ENCODE measurements around the gene PAK4.

PAK4 gene

GRCh38 chr19:39144290-39145071, 18.9 kb downstream of the PAK4 start:
- in situ Hi-C loops (cut with MboI; ENCODE audit: low sequenced_read_pairs) = no loop called here

DNA sequence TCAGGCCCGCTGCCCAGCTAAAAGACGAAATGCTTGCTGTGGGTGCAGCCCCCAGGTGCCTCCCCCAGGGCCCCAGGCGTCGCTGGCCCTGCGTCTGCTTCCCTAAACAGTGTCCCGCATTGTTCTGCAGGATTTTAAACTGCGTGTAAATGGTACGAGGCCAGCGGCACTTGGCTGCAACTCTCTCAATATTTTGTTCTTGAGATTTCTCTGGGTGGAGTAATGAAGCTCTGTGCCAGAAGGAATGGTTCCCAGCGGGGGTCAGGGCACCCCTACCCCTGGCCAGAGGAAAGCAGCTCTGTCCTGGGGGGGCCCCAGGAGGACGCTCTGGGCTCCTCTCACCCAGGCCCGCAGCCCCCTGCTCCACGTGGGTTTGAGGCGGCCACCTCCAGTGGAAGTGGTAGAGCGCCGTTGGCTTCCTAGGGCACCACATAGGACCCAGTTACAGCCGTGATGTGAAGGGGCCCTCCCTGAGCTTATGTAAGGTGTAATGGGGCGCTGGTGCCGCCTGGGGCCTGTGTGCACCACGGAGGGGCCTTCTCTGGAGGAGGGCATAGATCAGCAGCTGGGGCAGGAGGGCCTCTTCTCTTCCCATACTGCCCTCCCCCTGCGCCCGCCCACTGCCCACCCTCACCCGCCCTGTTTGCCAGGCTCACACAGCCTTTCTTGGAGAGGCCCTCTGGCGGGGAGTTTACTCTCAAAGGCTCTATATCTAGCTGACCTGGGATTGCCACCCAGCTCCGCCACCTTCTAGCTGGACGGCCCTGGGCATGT, 19.8 kb downstream of the PAK4 start:
- in situ Hi-C loops (cut with MboI; ENCODE audit: low sequenced_read_pairs) = no loop called here

DNA sequence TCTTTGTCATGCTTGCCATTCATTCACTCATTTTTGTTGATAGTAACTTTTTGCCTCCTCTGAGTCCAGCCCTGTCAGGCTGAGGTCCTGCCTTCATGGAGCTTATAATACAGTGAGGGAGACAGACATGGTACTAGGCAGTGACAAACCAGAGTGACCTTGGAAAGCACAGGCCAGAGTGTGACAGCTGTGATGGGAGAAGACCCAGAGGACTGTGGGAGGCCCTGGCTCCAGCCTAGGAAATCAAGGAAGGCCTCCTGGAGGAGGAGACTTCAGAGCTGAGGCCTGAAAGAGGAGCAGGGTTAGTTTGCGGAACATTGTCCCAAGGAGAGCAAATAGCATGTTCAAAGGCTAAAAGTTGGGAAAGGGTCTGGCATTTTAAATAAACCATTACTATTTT, 20.5 kb downstream of the PAK4 start:
- in situ Hi-C loops (cut with MboI; ENCODE audit: low sequenced_read_pairs) = no loop called here

GRCh38 chr19:39146686-39147450, 21.3 kb downstream of the PAK4 start:
- in situ Hi-C loops (cut with MboI; ENCODE audit: low sequenced_read_pairs) = no loop called here

DNA sequence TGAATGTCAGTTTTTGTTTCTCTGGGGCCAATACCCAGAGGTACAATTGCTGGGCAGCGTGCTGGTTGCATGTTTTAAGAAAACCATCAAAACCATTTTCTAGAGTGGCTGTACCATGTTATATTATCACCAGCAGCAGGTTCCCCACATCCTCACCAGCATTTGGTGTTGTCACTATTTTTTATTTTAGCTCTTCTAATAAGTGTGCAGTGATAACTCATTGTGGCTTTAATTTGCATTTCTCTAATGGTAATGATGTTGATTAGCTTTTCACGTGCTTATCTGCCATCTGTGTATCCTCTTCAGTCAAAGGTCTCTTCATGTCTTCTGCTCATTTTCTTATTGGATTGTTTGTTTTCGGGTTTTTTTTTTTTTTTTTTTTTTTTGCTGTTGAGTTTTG, 21.9 kb downstream of the PAK4 start:
- in situ Hi-C loops (cut with MboI; ENCODE audit: low sequenced_read_pairs) = no loop called here

DNA sequence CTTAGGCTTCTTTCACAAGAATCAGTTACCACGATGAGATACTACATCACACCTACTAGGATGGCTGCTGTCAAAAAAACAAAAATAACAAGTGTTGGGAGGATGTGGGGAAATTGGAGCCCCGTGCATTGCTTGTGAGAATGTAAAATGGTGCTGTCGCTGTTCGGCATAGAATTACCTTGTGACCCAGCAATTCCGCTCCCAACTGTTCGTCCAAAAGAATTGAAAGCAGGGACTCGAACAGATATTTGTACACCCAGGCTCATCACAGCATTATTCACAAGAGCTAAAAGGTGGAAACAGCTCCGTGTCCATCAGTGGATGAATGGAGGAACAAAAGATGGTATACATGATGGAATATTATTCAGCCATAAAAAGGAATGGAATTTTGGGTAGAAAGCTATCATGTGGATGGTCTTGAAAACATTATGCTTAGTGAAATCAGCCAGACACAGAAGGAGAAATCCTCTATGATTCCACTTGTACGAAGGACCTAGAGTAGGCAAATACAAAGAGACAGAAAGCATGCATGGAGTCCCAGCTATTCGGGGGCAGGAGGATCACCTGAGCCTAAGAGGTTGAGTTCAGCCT, 23.4 kb downstream of the PAK4 start:
- in situ Hi-C loops (cut with MboI; ENCODE audit: low sequenced_read_pairs) = no loop called here

DNA sequence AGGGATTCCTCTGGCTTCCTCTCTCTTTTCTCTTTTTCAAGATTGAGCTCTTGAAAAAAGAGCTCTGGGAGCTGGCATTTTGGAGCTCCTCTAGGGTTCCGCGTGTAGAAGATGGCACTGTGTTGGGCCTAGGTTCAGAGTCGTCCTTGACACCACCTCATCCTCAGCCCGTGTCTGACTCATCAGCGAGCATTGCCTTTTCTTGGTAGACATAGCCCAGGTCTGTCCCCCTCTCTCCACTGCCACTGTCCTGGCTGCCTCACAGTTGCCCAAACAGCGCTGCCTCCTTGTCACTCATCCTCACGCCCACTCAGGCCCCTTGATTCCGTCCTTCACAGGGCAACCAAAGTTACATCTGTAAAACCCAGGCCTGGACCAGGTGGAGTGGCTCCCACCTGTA, 24.6 kb downstream of the PAK4 start:
- in situ Hi-C loops (cut with MboI; ENCODE audit: low sequenced_read_pairs) = no loop called here

DNA sequence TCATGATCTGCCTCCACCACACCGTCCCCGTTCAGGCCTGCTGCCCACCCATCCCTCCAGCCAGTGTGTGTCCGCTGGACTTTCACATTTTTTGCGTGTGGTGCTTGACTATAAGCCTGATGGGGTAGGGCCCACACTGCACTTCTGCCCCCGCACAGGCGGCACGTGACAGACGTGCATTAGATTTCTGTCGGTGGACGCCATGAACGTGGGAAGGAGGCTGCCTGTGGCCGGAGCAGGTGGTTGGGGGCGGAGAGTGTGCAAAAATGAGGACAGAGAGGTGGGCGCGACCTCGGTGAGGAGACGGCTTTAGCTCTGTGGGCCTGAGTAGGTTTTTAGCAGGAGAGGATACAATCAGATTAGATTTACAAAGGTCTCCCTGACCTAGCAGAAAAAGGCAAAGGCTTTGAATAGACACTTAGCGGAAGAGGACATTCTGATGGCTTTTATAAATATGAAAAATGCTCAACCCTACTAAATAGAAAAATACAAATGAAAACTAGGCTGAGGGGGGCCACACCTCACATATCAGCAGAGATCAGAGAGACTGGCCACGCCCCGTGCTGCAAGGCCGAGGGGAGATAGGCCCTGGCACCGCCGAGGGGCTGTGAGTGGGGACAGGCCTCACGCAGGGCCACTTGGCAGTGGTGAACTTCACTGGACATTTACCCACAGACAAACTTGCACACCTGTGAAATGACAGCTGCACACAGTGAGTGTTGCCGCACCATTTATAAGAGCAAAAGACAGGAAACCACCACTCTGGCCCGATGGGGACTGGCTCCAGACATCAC, 25.4 kb downstream of the PAK4 start:
- in situ Hi-C loops (cut with MboI; ENCODE audit: low sequenced_read_pairs) = no loop called here

DNA sequence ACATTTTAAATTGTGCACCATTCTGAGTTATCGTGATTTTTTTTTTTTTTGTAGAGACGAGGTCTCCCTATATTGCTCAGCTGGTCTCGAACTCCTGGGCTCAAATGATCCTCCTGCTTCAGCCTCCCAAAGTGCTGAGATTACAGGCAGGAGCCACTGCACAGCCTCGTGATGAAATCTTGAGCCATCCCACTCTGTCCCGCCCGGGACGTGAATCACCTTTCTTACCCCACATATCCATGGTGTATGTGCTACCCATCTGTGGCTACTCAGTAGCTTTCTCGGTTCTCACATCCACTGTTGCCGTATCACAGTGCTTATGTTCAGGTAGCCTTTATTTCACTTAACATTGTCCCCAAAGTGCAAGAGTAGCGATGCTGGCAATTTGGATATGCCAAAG, 26.5 kb downstream of the PAK4 start:
- in situ Hi-C loops (cut with MboI; ENCODE audit: low sequenced_read_pairs) = no loop called here

DNA sequence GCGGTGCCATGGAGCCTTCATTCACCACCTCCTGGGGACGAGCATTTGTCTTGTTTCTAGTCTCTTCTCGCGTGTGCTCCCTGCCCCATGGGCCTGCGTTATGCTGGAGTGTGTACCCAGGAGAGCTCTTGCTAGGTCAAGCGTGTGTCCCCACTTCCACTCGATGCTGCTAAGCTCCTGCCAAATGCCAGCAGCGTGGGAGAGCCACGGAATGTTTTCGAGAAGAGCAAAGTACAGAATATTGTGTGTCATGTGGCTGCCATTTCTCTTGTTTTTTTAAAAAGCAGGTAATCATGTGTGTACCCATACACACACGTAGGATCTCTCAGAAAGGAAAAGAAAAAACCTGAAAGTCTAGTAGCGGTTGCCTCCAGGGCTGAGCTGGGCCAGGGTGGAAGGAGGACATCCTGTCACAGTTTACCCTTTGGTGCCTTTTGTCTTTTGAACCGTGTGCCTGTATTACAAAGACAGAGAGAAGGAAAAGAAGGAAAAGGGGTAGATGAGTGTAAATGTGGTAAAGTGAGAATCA, 28.6 kb downstream of the PAK4 start:
- in situ Hi-C loops (cut with MboI; ENCODE audit: low sequenced_read_pairs) = no loop called here

GRCh38 chr19:39154629-39155100, 29.1 kb downstream of the PAK4 start:
- in situ Hi-C loops (cut with MboI; ENCODE audit: low sequenced_read_pairs) = no loop called here

DNA sequence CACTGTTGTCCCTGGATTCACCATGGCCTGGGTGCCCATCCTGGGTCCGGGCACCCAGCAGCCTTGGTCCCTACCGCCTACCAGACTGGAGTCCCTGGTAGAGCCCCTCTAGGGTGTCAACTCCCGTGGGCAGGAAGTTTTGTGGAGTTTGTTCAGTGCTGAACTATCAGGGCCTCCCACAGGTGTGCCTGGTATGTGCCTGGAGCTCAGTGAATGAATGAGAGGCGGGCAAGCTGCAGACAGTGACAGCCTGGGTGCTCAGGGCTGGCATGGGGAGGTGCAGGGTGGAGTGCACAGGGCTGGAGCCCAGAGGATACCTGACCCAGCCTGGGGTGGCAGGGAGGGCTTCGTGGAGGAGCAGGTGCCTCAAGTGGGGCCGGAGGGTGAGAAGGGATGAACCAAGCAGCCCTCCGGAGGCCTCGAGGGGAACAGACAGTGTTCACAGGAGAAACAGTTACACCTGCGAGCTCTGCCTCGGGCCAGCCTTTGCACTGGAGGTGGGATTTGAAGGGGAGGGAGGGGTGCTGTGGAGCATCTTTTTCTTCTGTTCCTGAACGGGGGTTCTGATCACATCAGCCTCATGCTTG, 29.6 kb downstream of the PAK4 start:
- in situ Hi-C loops (cut with MboI; ENCODE audit: low sequenced_read_pairs) = no loop called here

GRCh38 chr19:39155741-39156140, 30.2 kb downstream of the PAK4 start:
- in situ Hi-C loops (cut with MboI; ENCODE audit: low sequenced_read_pairs) = no loop called here

- in situ Hi-C loops (cut with MboI; ENCODE audit: low sequenced_read_pairs) = no loop called here
Measured at GRCh38 chr19:39156326-39157230, 31.0 kb downstream of the PAK4 start.

DNA sequence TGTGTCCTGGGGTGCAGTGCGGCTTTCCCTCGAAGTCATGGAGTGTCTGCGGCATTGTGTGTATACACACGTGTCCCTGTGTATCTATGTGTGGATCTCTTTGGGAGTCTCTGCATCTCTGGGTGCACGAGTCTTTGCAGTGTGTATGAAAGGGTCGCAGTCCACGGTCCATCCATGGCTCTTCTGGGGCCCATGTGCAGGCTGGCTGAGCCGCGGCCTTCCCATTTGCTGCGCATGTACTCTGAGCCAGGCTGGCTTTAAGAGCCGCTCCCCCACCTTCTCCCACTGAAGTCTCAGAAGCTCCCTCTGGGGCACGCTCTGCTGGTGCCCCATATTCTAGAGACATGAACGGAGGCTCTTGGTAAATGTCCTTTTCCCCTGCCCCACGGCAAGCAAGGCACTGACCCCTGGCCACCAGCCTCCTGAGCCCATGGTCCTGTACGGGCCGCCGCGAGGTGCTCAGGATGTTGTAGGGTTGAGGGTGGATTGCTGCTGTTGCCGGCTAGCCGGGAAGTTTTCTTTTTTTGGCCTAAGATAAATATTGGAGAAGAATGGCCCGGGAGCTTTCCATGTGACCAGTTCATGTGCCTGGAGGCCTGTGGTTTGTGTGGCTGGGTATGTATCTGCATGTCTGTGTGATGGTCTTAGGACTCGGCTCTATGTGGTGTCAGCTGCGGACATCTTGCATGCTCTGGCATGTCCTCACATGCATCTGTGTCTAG, 31.9 kb downstream of the PAK4 start:
- in situ Hi-C loops (cut with MboI; ENCODE audit: low sequenced_read_pairs) = no loop called here

- in situ Hi-C loops (cut with MboI; ENCODE audit: low sequenced_read_pairs) = no loop called here
Measured at GRCh38 chr19:39157997-39158389, 32.4 kb downstream of the PAK4 start.

DNA sequence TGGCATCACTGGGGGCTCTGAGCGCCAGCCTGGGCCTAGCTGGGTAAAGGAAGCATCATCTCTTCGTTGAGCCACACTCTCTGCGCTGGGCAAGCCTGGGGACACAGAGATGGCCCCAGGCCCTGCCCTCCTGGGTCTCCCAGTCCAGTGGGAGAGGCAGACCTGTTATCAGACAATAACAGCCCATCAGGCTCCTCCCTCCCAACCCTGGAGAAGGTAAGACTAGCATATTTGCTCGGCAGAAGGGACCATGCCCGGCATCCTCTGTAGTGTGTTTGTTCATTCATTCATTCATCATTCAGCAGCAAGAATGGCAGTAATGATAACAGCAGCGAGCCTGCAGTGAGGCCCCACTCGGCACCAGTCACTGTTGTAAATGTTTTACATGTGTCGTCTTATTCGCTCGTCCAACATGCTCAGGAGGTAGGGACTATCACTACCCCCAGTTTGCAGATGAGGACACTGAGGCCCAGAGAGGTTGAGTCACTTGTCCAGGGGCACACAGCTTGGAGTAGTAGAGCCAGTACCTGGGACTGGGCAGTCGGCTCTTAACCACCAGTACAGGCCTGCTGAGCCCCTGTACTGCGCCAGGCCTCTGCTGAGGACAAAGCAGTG, 33.2 kb downstream of the PAK4 start:
- in situ Hi-C loops (cut with MboI; ENCODE audit: low sequenced_read_pairs) = no loop called here

GRCh38 chr19:39160523-39160861, 34.9 kb downstream of the PAK4 start:
- in situ Hi-C loops (cut with MboI; ENCODE audit: low sequenced_read_pairs) = no loop called here
